ENCODE measurements around the gene STRIP1. TPM values are rescaled to one million over a fixed set of nuclear protein-coding genes. Genes with fewer than 3 reads are reported as not detected.
A peak's percentile ranks its signal among the peaks of the same experiment; 100 is the strongest.

Gene STRIP1, protein sequence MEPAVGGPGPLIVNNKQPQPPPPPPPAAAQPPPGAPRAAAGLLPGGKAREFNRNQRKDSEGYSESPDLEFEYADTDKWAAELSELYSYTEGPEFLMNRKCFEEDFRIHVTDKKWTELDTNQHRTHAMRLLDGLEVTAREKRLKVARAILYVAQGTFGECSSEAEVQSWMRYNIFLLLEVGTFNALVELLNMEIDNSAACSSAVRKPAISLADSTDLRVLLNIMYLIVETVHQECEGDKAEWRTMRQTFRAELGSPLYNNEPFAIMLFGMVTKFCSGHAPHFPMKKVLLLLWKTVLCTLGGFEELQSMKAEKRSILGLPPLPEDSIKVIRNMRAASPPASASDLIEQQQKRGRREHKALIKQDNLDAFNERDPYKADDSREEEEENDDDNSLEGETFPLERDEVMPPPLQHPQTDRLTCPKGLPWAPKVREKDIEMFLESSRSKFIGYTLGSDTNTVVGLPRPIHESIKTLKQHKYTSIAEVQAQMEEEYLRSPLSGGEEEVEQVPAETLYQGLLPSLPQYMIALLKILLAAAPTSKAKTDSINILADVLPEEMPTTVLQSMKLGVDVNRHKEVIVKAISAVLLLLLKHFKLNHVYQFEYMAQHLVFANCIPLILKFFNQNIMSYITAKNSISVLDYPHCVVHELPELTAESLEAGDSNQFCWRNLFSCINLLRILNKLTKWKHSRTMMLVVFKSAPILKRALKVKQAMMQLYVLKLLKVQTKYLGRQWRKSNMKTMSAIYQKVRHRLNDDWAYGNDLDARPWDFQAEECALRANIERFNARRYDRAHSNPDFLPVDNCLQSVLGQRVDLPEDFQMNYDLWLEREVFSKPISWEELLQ
- polyA plus RNA-seq (ENCODE audit: insufficient read length in 4 of 4), result 10 to 100 TPM; 41.3 to 60.3 (median 47.8) TPM

DNA sequence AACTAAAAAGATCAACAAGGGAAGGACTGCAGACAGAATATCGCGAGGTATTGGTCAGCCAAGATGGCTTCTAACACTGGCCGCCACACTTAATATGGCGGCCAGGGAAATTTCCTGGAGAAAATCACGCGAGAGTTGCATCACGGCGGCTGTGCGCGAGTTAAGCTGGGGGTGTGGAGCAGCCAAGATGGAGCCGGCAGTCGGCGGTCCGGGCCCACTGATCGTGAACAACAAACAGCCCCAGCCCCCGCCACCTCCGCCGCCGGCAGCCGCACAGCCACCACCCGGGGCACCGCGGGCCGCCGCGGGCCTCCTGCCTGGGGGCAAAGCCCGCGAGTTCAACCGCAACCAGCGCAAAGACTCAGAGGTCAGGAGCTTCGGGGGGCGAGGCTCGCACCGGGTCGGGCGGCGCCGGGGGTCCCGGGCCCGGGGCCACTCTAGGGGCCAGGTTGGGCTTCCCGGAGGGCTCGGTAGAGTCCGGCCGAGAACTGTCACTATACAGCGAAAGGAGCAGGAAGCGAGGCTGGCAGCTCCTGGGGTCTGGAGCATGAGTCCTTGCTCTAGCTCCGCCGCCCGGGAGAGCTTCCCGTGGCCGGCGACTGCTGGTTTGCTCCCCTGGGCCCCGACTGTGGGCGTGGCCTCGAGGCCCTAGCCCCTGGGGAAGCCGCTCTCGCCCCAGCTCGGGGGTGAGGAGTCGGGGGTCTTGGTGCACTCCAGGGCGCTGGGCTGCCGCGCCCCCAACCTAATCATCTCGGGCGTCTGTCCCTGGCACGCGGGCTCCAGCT is at the start of gene STRIP1:
Gene STRIP1 (plus strand): TSS at position 174 of the 785 bp plus-strand sequence. CDS start 14 bp downstream, at position 188.
- peak; percentile 85 to 93 (median 90) for DNase-seq (ENCODE audit: low read depth in 4 of 4, low spot score in 3 of 4)

DNA sequence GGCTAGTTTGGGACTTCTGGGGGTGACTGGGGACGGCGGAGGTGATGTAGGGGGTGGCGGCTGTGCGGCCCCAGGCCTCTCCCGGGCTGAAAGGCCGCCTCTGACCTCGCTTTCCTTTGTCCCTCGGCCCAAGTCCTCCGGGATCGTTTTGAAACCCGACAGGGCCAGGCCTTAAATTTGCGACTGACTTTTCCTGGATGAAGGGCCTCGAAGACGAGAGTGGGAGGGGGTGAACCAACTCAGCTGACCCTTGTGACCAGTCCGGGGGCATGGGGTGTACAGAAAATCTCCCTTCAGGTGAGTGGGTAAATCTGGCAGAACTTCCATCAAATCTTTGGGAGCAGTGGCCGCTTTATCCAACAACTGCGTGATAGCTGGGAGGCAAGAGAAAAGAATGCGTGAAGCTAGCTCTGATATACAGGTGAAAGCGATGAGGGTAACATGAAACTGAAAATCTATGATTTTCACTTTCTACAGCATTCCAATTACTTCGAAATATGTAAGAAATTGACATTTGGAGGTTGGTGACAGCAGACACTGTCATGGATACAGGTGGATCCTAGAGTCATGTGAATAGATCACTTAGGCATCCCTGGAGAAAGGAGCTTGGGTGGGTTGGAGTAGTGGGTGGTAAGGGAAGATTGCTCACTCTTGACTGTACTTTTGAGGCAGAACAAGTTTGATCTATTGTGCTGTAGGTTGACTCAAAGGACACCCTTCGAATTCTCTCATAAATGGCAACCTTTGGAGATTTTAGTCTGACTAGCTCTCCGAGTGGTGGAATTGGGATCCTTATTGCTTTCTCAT is 49.0 kb upstream of the STRIP1 start:
- DNase-seq (ENCODE audit: low read depth in 4 of 4, low spot score in 3 of 4), result no peak

DNA sequence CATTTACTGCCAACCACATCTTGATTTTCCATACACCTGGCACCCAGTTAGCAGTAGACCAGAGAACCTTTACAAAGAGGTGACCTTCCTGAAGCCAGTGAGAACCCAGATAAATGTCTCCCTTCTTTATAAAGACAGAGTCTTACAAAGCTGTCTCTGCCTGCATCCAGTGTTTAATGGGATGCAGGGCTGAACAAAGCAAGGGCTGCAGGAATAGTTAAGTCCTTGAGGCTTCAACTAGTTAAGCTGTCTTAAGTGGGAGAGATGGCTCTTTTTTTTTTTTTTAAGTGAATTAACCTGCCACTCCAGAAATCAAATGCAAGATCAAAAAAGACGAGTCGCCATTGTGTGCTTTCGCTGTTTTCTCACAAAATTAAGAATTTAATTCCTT is 48.4 kb upstream of the STRIP1 start:
- no peak for DNase-seq (ENCODE audit: low read depth in 4 of 4, low spot score in 3 of 4)

DNA sequence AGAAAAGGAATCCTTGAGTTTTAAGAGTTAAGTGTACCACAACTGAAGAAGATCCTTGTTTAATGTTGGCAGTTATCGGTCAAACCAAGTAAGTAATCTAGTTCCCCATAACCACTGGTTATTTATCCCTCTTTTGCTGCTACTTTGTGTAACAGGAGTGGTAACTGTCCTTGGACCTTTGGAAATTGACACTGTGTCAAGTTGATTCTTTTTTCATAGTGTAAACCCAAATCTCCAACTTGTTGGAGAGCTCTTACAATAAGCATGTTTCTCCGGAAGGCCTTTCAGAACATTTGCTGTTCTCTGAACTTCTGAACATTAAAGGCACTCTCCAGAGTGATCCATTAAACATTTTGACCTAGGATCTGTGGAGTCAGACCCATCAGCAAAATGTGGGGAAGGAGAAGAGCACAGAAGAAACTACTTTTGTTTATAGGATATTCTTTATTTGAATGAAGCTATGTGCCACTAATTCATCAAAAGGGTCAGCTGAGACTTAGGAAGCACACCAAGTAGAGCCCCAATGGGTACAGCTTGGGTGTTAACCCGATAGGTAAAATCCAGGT is 46.0 kb upstream of the STRIP1 start:
- no peak for DNase-seq (ENCODE audit: low read depth in 4 of 4, low spot score in 3 of 4)

DNA sequence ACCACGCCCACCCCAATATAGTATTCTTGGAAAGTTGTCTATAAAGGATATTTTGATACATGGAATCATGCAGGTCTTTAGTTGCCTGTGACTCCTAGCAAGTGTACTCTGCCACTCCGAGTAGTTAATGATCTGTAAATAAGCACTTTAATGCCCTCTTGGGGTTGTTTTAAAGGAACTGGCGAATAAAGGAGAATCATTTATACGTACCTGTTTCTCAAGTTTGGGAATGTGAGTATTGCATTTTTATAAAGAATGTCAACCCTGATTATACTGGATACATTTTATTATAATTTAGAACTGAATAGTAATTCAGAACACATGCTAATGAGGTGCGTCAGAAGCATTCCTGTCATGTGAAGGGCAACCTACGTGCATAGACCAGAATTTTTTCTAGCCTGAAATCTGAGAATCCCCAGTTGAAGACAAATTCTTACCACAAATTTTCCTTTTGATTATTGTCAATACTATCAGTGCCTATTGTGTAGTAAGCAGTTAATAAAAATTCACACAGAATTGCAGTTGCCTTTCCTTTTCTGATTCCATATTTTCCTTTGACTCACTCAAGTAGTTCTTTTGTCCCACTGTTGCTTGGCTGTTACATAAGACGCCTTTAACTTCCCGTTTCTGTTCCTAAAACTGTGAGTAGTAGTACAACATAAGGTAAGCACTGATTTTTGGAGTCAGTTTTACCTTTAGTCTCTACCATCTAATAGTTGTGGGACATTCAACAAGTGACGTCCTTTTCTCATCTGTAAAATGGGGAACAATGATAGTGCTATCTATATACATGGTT is 44.7 kb upstream of the STRIP1 start:
- no peak for DNase-seq (ENCODE audit: low read depth in 4 of 4, low spot score in 3 of 4)

DNA sequence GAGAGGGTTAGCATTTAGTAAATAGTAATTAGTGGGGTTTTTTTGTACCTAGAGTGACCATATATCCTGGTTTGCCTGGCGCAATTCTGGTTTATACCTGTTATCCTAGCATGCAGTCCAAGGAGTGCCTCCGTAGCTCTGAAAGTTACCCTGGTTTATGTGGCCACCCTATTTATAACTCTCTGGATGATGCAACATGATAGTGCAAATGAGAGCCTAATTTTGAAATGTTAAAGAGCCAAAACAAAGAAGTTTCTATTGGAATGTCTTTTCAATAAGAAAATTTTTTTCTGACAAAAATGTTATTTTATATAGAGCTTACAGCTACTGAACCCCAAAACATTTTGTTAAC is 44.1 kb upstream of the STRIP1 start:
- DNase-seq (ENCODE audit: low read depth in 4 of 4, low spot score in 3 of 4), result no peak

DNA sequence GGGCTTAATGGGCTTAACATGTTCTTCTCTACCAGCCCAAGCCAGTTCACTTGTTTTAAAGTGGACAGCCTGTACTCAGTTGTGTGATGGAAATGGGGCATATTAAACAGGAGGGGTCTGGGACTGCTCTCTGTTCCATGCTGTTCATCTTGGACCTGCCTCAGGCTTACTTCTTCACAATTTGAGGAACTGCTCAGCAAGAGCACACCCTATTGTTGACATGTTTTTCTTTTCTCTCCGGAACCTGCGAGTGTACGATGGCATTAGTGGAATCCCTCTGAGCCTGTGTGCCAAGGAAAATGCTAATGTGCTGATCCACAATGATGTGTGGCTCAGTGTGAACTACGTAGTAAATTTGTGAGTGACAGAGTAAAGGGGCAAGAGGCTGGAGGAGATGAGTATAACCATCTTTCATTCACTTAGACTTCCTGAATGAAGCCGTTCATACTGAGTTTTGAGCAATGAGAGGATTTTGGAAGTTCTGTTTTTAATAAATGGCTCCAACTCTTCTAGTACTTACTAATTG is 43.0 kb upstream of the STRIP1 start:
- no peak for DNase-seq (ENCODE audit: low read depth in 4 of 4, low spot score in 3 of 4)

DNA sequence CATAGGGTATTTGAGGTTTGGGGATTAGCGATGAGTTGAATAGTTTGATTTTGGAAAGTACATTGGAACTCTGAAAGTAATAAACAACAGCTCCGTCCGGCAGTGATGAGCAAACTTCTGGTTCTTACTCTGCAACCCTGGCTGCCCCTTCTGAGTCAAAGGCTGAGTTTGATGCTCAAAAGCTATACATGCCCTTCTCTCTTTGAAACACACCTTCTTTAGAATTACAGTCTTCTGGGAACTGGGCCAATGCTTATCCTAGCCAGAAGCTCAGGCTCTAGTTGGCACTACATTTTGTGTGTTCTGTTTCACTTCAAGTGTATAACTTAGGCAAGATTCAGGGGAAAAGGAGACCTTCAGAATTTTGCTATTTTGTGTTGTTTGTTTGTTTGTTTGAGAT is 40.5 kb upstream of the STRIP1 start:
- DNase-seq (ENCODE audit: low read depth in 4 of 4, low spot score in 3 of 4), result no peak

DNA sequence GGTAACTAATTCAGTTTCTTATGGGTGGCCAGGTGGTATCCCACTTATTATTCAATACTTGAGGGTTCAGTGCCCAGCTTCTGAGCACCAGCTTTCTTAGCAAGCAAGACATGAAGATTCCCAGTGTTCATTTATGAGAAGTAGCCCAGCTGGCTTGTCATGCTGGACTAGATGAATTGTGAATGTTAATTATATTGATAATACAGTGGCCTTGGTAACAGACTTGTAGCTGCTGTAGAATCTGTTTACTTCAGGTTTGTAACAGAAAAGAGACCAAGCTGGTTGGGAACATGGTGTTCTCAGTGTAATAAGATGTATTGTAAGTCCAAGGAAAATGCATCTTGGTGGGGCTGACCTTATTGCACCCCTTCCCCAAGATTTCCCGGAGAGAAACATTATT is 39.8 kb upstream of the STRIP1 start:
- no peak for DNase-seq (ENCODE audit: low read depth in 4 of 4, low spot score in 3 of 4)

DNA sequence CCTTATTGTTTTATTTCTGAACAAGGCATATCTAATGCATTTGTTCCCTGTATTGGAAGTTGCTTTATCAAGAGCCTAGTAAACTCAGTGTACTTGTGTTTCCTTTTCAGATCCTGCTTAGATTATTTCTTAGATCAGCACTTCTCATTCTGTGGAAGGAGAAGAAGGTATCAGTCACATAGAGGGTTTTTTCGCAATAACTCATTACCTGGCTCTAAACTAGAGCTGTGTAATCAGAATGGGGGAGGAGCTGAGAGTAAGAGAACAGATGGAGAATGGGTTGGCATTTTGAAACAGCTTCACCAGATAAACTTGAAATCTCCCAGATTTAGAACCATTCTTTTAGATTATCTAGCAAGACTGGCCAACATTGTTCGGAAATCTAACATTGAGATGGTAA is 38.9 kb upstream of the STRIP1 start:
- DNase-seq (ENCODE audit: low read depth in 4 of 4, low spot score in 3 of 4), result no peak

DNA sequence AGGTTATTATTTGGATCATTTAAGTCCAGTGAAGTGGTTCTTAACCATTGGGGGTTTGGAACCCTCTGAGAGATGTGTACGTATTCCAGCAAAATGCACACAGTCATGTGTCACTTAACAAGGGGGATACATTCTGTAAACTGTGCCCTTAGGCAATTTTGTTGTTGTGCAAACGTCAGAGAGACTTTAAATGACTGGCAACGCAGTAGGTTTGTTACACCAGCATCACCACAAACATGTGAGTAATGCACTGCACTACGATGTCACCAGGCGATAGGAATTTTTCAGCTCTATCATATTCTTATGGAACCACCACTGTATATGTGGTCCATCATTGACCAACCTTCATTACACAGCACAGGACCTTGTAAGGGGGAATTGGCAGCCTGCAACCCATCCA is 37.9 kb upstream of the STRIP1 start:
- DNase-seq (ENCODE audit: low read depth in 4 of 4, low spot score in 3 of 4), result no peak

DNA sequence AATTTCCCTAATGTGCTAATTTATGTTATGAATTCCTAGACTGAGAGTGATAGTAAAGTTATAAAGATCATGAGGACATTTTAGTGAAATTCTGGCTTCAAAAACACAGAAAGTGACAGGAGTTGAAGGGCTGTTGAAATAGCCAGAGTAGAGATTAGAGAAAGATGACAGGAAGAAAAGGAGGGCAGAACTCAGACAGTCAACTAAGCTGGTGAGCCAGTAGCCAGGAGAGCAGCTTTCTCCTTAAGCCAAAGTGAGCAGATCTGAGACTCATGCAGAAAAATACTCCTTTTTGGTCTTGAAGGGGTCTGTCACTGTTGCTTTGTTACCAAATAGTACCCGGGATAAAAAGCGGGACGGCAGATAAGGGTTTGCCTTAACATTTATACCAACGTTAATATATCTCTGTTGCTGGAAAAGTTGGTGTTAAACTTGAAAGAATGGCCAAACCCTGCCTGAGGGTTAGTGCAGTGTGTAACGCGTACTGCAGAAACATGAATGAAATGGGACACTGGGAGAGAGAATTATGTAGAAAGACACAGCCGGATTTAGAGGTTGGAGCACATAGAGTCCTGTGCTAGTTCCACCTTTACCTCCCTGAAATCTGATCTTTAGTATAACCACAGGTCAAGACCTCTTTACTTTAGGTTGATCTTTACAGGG is 37.1 kb upstream of the STRIP1 start:
- DNase-seq (ENCODE audit: low read depth in 4 of 4, low spot score in 3 of 4), result no peak

DNA sequence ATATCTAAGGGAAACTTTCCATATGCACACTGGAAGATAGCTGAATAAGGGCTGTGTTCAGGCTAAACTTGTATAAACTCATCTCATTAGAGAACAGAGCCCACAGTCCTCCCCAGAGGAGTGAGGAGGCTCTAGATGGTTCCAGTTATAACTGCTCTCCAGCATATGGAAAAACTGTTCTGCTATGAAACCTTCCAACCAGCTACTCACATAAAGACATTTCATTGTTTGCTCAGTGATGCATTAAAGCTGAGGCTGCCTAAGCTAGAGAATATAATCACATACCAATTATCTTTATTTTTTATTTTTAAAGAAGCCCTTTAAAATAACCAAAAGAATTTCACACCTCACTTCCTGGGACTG is 36.6 kb upstream of the STRIP1 start:
- no peak for DNase-seq (ENCODE audit: low read depth in 4 of 4, low spot score in 3 of 4)

DNA sequence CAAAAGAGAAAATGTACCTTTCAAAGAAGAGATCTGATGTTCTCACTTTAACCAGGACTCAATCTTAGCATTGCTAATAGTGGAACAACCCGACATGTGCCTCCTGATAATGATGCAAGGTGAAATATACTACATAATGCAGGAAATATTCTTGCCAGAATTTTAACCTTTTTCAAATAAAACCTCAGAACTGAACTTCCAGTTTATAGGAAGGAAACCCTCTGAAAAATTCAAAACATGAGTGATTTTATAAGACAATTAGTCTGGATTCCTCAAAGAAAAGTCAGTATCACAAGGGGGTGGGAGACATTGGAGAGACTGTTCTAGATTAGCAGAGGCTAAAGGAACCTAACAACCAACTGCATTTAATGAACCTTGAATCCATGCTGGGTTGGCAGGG is 31.7 kb upstream of the STRIP1 start:
- DNase-seq (ENCODE audit: low read depth in 4 of 4, low spot score in 3 of 4), result no peak

DNA sequence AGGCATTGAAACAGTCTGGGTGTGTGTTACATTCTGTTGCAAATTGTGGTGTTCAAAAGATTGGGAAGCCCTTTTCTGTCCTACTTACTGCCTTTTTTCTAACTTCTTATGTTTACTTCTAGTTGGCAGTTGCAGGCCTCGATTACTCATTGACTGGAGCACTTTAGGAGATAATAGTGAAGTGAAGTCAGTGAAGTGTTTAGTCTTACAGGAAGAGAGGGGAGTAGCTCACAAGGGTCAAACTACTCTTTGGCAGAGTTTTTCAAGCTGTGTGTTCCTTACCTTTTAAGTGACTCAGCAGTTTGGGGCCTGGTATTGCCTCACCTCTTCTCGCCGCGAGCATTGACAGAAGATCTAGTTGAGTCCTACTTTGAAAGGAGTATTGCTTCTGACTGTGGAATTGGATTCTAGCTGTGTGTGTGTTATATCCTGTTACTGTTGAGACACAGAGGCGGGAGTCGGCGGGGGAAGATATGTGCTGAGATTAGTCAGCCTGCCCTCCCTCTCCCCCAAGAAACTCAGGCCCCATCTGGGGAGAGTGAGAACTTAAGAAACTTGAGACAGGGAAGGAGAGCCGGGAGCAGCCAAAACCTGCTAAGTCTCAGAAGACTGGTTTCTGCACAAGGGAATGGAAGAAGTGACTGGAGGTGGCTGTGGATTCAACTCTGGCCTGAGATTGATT is 30.5 kb upstream of the STRIP1 start:
- peak; percentile 38 to 60 (median 54) for DNase-seq (ENCODE audit: low read depth in 4 of 4, low spot score in 3 of 4)

DNA sequence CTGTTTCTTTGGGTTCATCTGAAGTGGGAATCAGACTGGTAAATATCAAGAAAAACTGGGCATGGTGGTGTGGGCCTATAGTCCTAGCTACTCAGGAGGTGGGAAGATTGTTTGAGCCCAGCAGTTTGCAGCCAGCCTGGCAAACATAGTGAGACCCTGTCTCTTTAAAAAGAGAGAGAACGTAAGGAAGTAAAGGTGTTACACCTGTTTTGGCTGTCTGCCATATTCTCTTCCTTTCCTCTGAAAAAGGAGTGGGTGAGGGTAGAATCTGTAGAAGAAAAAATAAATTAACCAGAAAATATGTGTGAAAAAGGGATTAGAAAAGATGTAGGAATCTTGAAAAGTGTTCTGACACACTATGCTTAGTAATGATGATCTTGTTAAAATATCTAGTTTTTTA is 29.8 kb upstream of the STRIP1 start:
- no peak for DNase-seq (ENCODE audit: low read depth in 4 of 4, low spot score in 3 of 4)

DNA sequence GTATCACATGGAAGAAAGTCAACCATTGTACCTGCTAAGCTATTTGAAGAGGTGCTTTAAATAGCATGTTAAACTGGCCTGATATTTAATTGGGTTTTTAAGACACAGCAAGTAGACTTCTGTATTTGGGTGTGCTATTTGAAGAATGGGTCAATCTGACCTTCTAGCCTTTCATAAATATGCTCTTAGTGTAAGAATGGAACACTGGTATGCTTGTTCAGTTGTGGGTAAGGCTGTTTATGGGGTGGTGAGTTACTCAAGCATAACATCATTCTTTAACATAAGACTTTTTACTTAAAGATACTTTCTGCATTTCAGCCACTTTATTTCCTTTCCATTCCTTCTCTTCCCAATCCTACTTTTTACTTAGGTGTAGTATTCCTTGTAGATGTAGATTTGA is 28.5 kb upstream of the STRIP1 start:
- no peak for DNase-seq (ENCODE audit: low read depth in 4 of 4, low spot score in 3 of 4)

DNA sequence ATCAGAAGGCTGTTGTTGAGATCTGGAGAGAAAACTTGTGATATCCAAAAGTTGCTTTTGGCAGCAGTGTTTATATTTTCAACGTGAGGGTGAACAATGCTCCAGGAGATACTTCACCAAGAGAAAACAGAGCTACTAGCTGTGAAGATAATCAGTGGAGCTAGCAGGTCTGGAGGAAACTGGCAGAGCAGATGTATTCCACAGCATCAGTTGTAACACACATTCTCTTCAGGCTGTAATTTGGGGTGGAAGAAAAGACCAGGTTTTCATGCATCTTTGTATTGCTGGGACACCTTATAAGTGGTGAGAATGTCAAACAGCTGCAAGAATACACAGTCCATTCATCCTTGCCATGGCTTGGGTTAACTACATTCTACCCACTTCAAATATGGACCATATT is 27.9 kb upstream of the STRIP1 start:
- DNase-seq (ENCODE audit: low read depth in 4 of 4, low spot score in 3 of 4), result no peak
